ENCODE data around the gene MARCHF3. TPM values are rescaled to one million over a fixed set of nuclear protein-coding genes. Genes with fewer than 3 reads are reported as not detected.
"Not testable (repeated sequence)": the region's sequence is repeated elsewhere in the genome, so short reads cannot be mapped to it uniquely, and the experiment has no call there.

MARCHF3 gene
- total RNA-seq, 4 donors from 2014 or later = 6.2 to 11.9 (median 8.1) TPM

DNA sequence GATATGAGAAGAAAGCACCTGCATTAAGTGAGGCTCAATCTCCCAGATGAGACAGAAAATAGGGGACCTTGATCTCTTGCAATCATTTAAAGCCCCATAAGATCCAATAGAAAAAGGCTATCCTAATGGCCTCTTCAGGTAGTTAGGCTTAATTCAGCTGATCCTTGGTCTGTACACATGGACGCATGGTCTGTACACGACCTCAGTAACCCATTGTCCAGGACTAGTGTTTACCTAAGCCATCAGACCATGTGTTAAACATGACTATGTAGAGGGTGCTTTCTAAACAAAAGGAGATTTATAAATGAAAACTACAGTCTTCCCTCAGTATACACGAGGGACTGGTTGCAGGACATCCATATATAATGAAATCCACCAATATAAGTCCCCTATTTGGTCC is 7.5 kb downstream of the MARCHF3 start:
- intact Hi-C loops (cut with DNase I; ENCODE audit: low total_unique reads) = no loop called here
- Histone ChIP-seq H3K4me1 (no peaks in the 10 kb centered on the region), H3K9me3 (no peaks in the 10 kb centered on the region), H3K27me3 (no peaks in the 10 kb centered on the region), H3K27ac (no peak overlapping the region), H3K36me3 (no peaks in the 10 kb centered on the region), H3K4me3 (no peak overlapping the region)
- TF ChIP-seq CTCF (IDR thresholded peaks at IDR 0.05) = no peak
- no peak for TF ChIP-seq POLR2A (IDR thresholded peaks at IDR 0.05)
- DNase-seq = no peak

- H3K36me3 ChIP-seq = no peaks in the 10 kb centered on the region
- H3K27ac ChIP-seq = no peak overlapping the region
- H3K27me3 ChIP-seq = no peaks in the 10 kb centered on the region
- H3K9me3 ChIP-seq = no peaks in the 10 kb centered on the region
- no peak overlapping the region for H3K4me3 ChIP-seq
- TF ChIP-seq POLR2A (IDR thresholded peaks at IDR 0.05) (no peak), CTCF (IDR thresholded peaks at IDR 0.05) (no peak)
- DNase-seq = no peak
- intact Hi-C loops (cut with DNase I; ENCODE audit: low total_unique reads) = no loop called here
- no peaks in the 10 kb centered on the region for H3K4me1 ChIP-seq
Observed at GRCh38 chr5:127019928-127020327, 10.4 kb downstream of the MARCHF3 start.

- intact Hi-C loops (cut with DNase I; ENCODE audit: low total_unique reads); H3K4me3 ChIP-seq; H3K36me3 ChIP-seq; H3K27ac ChIP-seq; H3K9me3 ChIP-seq; DNase-seq; H3K27me3 ChIP-seq; H3K4me1 ChIP-seq: not testable (repeated sequence)
Observed at GRCh38 chr5:127016722-127017121, 13.6 kb downstream of the MARCHF3 start.

DNA sequence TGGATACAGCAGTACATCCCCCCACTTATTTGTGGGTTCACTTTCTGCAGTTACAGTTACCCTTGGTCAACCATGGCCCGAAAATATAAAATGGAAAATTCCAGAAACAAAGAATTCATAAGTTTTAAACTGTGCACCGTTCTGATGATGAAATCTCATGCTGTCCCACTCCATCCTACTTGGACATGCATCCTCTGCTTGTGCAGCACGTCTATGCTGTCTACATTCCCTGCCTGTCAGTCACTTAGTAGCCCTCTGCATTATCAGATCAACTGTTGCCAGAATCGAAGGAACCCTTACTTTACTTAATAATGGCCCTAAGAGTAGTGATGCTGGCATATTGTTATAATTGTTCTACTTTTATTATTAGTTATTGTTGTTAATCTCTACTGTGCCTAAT is 14.6 kb downstream of the MARCHF3 start:
- no peak for DNase-seq
- Histone ChIP-seq H3K4me1 (no peaks in the 10 kb centered on the region), H3K27me3 (no peaks in the 10 kb centered on the region), H3K4me3 (no peak overlapping the region), H3K9me3 (no peaks in the 10 kb centered on the region), H3K36me3 (no peaks in the 10 kb centered on the region), H3K27ac (no peak overlapping the region)
- no peak for TF ChIP-seq CTCF (IDR thresholded peaks at IDR 0.05)
- TF ChIP-seq POLR2A (IDR thresholded peaks at IDR 0.05) = no peak
- intact Hi-C loops (cut with DNase I; ENCODE audit: low total_unique reads) = no loop called here

GRCh38 chr5:127014573-127014972 is 15.8 kb downstream of the MARCHF3 start:
- Histone ChIP-seq H3K4me1 (no peaks in the 10 kb centered on the region), H3K9me3 (no peaks in the 10 kb centered on the region), H3K36me3 (no peaks in the 10 kb centered on the region), H3K4me3 (no peak overlapping the region), H3K27ac (no peak overlapping the region), H3K27me3 (no peaks in the 10 kb centered on the region)
- DNase-seq = no peak
- TF ChIP-seq CTCF (IDR thresholded peaks at IDR 0.05) = no peak
- intact Hi-C loops (cut with DNase I; ENCODE audit: low total_unique reads) = no loop called here

DNA sequence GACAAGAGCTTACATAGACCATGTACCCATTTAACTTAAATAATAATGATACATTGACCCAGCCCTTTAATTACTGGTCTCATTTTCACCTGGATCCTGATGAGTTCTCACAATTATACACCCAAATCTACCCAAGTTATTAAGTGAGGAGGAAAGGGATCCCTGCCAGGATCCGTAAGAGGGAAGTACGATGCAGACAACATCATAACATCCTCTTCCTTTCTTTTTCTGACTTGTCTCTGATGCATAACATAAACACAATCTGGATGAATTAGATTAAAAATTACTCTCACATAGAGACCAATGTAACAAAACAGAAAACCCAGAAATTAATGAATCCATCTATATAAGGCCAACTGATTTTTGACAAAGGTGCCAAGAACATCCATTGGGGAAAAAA is 17.0 kb downstream of the MARCHF3 start:
- H3K36me3 ChIP-seq = no peaks in the 10 kb centered on the region
- DNase-seq = no peak
- H3K27ac ChIP-seq = no peak overlapping the region
- no peaks in the 10 kb centered on the region for H3K27me3 ChIP-seq
- no peak for TF ChIP-seq POLR2A (IDR thresholded peaks at IDR 0.05)
- no peak for TF ChIP-seq CTCF (IDR thresholded peaks at IDR 0.05)
- intact Hi-C loops (cut with DNase I; ENCODE audit: low total_unique reads) = no loop called here
- H3K4me3 ChIP-seq = no peak overlapping the region
- H3K4me1 ChIP-seq = no peaks in the 10 kb centered on the region
- H3K9me3 ChIP-seq = no peaks in the 10 kb centered on the region
